ENCODE data around the gene NHSL1.

NHSL1 gene

GRCh38 chr6:138403801-138404665, 95.3 kb downstream of the NHSL1 start, which contains the start of gene HEBP2 (continued):
- TF ChIP-seq ZNF776 (tag by site-specific recombination; IDR thresholded peaks at IDR 0.05; ENCODE audit: borderline replicate concordance), result no peak
- no peak for TF ChIP-seq ZBTB1 (tag by site-specific recombination; IDR thresholded peaks at IDR 0.05)
- TF ChIP-seq ZNF114 (tag by site-specific recombination; IDR thresholded peaks at IDR 0.05), result no peak
- no peak for TF ChIP-seq ZNF324 (tag by site-specific recombination; IDR thresholded peaks at IDR 0.05)
- no peak for TF ChIP-seq ZNF76 (tag by site-specific recombination; IDR thresholded peaks at IDR 0.05; ENCODE audit: borderline replicate concordance, low read depth)
- TF ChIP-seq, protein P1, sequence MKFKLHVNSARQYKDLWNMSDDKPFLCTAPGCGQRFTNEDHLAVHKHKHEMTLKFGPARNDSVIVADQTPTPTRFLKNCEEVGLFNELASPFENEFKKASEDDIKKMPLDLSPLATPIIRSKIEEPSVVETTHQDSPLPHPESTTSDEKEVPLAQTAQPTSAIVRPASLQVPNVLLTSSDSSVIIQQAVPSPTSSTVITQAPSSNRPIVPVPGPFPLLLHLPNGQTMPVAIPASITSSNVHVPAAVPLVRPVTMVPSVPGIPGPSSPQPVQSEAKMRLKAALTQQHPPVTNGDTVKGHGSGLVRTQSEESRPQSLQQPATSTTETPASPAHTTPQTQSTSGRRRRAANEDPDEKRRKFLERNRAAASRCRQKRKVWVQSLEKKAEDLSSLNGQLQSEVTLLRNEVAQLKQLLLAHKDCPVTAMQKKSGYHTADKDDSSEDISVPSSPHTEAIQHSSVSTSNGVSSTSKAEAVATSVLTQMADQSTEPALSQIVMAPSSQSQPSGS (tag by site-specific recombination; IDR thresholded peaks at IDR 0.05; ENCODE audit: low read depth), result no peak
- TF ChIP-seq, protein P2, sequence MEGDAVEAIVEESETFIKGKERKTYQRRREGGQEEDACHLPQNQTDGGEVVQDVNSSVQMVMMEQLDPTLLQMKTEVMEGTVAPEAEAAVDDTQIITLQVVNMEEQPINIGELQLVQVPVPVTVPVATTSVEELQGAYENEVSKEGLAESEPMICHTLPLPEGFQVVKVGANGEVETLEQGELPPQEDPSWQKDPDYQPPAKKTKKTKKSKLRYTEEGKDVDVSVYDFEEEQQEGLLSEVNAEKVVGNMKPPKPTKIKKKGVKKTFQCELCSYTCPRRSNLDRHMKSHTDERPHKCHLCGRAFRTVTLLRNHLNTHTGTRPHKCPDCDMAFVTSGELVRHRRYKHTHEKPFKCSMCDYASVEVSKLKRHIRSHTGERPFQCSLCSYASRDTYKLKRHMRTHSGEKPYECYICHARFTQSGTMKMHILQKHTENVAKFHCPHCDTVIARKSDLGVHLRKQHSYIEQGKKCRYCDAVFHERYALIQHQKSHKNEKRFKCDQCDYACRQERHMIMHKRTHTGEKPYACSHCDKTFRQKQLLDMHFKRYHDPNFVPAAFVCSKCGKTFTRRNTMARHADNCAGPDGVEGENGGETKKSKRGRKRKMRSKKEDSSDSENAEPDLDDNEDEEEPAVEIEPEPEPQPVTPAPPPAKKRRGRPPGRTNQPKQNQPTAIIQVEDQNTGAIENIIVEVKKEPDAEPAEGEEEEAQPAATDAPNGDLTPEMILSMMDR (tag by site-specific recombination; IDR thresholded peaks at IDR 0.05), result peak; percentile 94
- TF ChIP-seq ZNF426 (tag by site-specific recombination; IDR thresholded peaks at IDR 0.05), result no peak
- TF ChIP-seq ZNF423 (tag by site-specific recombination; IDR thresholded peaks at IDR 0.05), result peak; percentile 76
- no peak for TF ChIP-seq ZNF785 (tag by site-specific recombination; IDR thresholded peaks at IDR 0.05)
- TF ChIP-seq SALL2 (tag by site-specific recombination; IDR thresholded peaks at IDR 0.05; ENCODE audit: borderline replicate concordance), result no peak
- TF ChIP-seq ZBTB49 (tag by site-specific recombination; IDR thresholded peaks at IDR 0.05; ENCODE audit: low read depth), result no peak
- TF ChIP-seq, protein P3, sequence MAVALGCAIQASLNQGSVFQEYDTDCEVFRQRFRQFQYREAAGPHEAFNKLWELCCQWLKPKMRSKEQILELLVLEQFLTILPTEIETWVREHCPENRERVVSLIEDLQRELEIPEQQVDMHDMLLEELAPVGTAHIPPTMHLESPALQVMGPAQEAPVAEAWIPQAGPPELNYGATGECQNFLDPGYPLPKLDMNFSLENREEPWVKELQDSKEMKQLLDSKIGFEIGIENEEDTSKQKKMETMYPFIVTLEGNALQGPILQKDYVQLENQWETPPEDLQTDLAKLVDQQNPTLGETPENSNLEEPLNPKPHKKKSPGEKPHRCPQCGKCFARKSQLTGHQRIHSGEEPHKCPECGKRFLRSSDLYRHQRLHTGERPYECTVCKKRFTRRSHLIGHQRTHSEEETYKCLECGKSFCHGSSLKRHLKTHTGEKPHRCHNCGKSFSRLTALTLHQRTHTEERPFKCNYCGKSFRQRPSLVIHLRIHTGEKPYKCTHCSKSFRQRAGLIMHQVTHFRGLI (tag by site-specific recombination; IDR thresholded peaks at IDR 0.05), result peak; percentile 47; the same call in 1 of the 2 replicates
- peak; percentile 18; the same call in 1 of the 2 replicates for TF ChIP-seq ZNF626 (tag by site-specific recombination; IDR thresholded peaks at IDR 0.05)
- TF ChIP-seq ZNF610 (tag by site-specific recombination; IDR thresholded peaks at IDR 0.05; ENCODE audit: borderline replicate concordance), result peak; percentile 28; the same call in 1 of the 2 replicates
- peak; percentile 18 for TF ChIP-seq ZXDB (tag by site-specific recombination; IDR thresholded peaks at IDR 0.05)
- TF ChIP-seq, protein P4, sequence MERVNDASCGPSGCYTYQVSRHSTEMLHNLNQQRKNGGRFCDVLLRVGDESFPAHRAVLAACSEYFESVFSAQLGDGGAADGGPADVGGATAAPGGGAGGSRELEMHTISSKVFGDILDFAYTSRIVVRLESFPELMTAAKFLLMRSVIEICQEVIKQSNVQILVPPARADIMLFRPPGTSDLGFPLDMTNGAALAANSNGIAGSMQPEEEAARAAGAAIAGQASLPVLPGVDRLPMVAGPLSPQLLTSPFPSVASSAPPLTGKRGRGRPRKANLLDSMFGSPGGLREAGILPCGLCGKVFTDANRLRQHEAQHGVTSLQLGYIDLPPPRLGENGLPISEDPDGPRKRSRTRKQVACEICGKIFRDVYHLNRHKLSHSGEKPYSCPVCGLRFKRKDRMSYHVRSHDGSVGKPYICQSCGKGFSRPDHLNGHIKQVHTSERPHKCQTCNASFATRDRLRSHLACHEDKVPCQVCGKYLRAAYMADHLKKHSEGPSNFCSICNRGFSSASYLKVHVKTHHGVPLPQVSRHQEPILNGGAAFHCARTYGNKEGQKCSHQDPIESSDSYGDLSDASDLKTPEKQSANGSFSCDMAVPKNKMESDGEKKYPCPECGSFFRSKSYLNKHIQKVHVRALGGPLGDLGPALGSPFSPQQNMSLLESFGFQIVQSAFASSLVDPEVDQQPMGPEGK (tag by site-specific recombination; IDR thresholded peaks at IDR 0.05), result peak; percentile 88
- no peak for TF ChIP-seq ZNF837 (tag by site-specific recombination; IDR thresholded peaks at IDR 0.05)
- TF ChIP-seq ZNF341 (tag by site-specific recombination; IDR thresholded peaks at IDR 0.05; ENCODE audit: low read depth), result peak; percentile 73
- no peak for TF ChIP-seq ZNF132 (tag by site-specific recombination; IDR thresholded peaks at IDR 0.05; ENCODE audit: borderline replicate concordance)
- peak; percentile 36; the same call in 1 of the 2 replicates for TF ChIP-seq MYNN (tag by site-specific recombination; IDR thresholded peaks at IDR 0.05; ENCODE audit: borderline replicate concordance)
- no peak for TF ChIP-seq ZNF530 (tag by site-specific recombination; IDR thresholded peaks at IDR 0.05; ENCODE audit: low read depth)
- TF ChIP-seq ZNF843 (tag by site-specific recombination; IDR thresholded peaks at IDR 0.05), result 0 out of 2 replicates have a peak, but pooled peaks have one; percentile 54
- no peak for TF ChIP-seq ZNF133 (tag by site-specific recombination; IDR thresholded peaks at IDR 0.05)
- TF ChIP-seq ZNF2 (tag by site-specific recombination; IDR thresholded peaks at IDR 0.05), result no peak
- peak; percentile 91 for TF ChIP-seq ZIC2 (tag by site-specific recombination; IDR thresholded peaks at IDR 0.05)
